ENCODE data around the gene ATRN. TPM values are rescaled to one million over a fixed set of nuclear protein-coding genes. Genes with fewer than 3 reads are reported as not detected.

Gene ATRN
- total RNA-seq, 1 experiment from 2014 or later = 41.4 TPM

- H3K4me1 Mint-ChIP-seq (ENCODE audit: low read depth, unreplicated experiment) = peaks cover 8% of the 10 kb centered on the region
- CTCF ChIA-PET = interaction anchor here (0.6 kb wide), 1 partner anchor 38 kb away, joined by 4 read pairs; no protein-coding TSS in a partner anchor
- no peak overlapping the region for H3K4me3 ChIP-seq (ENCODE audit: low read depth, low read length)
- POLR2A ChIA-PET = no interaction called here
- H3K4me1 ChIP-seq = peaks cover 8% of the 10 kb centered on the region
- peaks cover 4% of the 10 kb centered on the region; the same call in 1 of the 2 replicates for H3K9me3 ChIP-seq
- no peak overlapping the region for H3K27ac Mint-ChIP-seq (ENCODE audit: unreplicated experiment)
- no peaks in the 10 kb centered on the region for H3K36me3 Mint-ChIP-seq (ENCODE audit: insufficient read depth, unreplicated experiment)
- no TSS peak for BruUV-seq (replicated peaks)
- no peak for DNase-seq
- H3K9me3 Mint-ChIP-seq (ENCODE audit: unreplicated experiment) = peaks cover 15% of the 10 kb centered on the region
- no peak for TF ChIP-seq CTCF (IDR thresholded peaks at IDR 0.05; ENCODE audit: insufficient read depth in 1 of 2, low read depth in 1 of 2, low read length in 1 of 2, severe bottlenecking in 1 of 2, unreplicated experiment in 1 of 2)
- no peak overlapping the region for H3K4me3 Mint-ChIP-seq (ENCODE audit: unreplicated experiment)
- no peaks in the 10 kb centered on the region for H3K27me3 Mint-ChIP-seq (ENCODE audit: insufficient read depth, unreplicated experiment)
- no peaks in the 10 kb centered on the region for H3K36me3 ChIP-seq (ENCODE audit: control insufficient read depth, insufficient read depth, low read length)
- intact Hi-C loops (cut with micrococcal nuclease; ENCODE audit: unreplicated experiment) = no loop called here
- no peaks in the 10 kb centered on the region for H3K27me3 ChIP-seq (replicated peaks; ENCODE audit: control insufficient read depth, insufficient read depth, low read length)
These were observed 13.0 kb downstream of the ATRN start for GRCh38 chr20:3483784-3484183.

GRCh38 chr20:3485913-3486312 lies 15.1 kb downstream of the ATRN start:
- no peak overlapping the region for H3K27ac Mint-ChIP-seq (ENCODE audit: unreplicated experiment)
- intact Hi-C loops (cut with micrococcal nuclease; ENCODE audit: unreplicated experiment) = no loop called here

GRCh38 chr20:3486850-3487249 lies 16.0 kb downstream of the ATRN start:
- Histone ChIP-seq H3K36me3 (ENCODE audit: control insufficient read depth, insufficient read depth, low read length) (no peaks in the 10 kb centered on the region), H3K27me3 (replicated peaks; ENCODE audit: control insufficient read depth, insufficient read depth, low read length) (no peaks in the 10 kb centered on the region), H3K4me3 (ENCODE audit: low read depth, low read length) (no peak overlapping the region), H3K4me1 (peaks cover 20% of the 10 kb centered on the region), H3K9me3 (peaks cover 4% of the 10 kb centered on the region; the same call in 1 of the 2 replicates)
- H3K9me3 Mint-ChIP-seq (ENCODE audit: unreplicated experiment) = peaks cover 25% of the 10 kb centered on the region
- no TSS peak for BruUV-seq (replicated peaks)
- peak overlapping the region; percentile 33 for H3K27ac Mint-ChIP-seq (ENCODE audit: unreplicated experiment)
- CTCF ChIA-PET = no interaction called here
- peaks cover 7% of the 10 kb centered on the region for H3K36me3 Mint-ChIP-seq (ENCODE audit: insufficient read depth, unreplicated experiment)
- H3K4me1 Mint-ChIP-seq (ENCODE audit: low read depth, unreplicated experiment) = peaks cover 15% of the 10 kb centered on the region
- intact Hi-C loops (cut with micrococcal nuclease; ENCODE audit: unreplicated experiment) = no loop called here
- no peak for TF ChIP-seq CTCF (IDR thresholded peaks at IDR 0.05; ENCODE audit: insufficient read depth in 1 of 2, low read depth in 1 of 2, low read length in 1 of 2, severe bottlenecking in 1 of 2, unreplicated experiment in 1 of 2)
- POLR2A ChIA-PET = no interaction called here
- H3K27me3 Mint-ChIP-seq (ENCODE audit: insufficient read depth, unreplicated experiment) = no peaks in the 10 kb centered on the region
- H3K4me3 Mint-ChIP-seq (ENCODE audit: unreplicated experiment) = no peak overlapping the region
- DNase-seq = no peak

More at GRCh38 chr20:3485913-3486312, 15.1 kb downstream of the ATRN start:
- H3K36me3 ChIP-seq (ENCODE audit: control insufficient read depth, insufficient read depth, low read length) = no peaks in the 10 kb centered on the region
- ChIA-PET POLR2A (no interaction called here), CTCF (no interaction called here)
- H3K4me1 Mint-ChIP-seq (ENCODE audit: low read depth, unreplicated experiment) = peaks cover 15% of the 10 kb centered on the region
- no peaks in the 10 kb centered on the region for H3K27me3 ChIP-seq (replicated peaks; ENCODE audit: control insufficient read depth, insufficient read depth, low read length)
- no peaks in the 10 kb centered on the region for H3K27me3 Mint-ChIP-seq (ENCODE audit: insufficient read depth, unreplicated experiment)
- no TSS peak for BruUV-seq (replicated peaks)
- peaks cover 11% of the 10 kb centered on the region for H3K4me1 ChIP-seq
- H3K36me3 Mint-ChIP-seq (ENCODE audit: insufficient read depth, unreplicated experiment) = peaks cover 7% of the 10 kb centered on the region
- H3K9me3 Mint-ChIP-seq (ENCODE audit: unreplicated experiment) = peaks cover 25% of the 10 kb centered on the region
- no peak for DNase-seq
- H3K4me3 Mint-ChIP-seq (ENCODE audit: unreplicated experiment) = no peak overlapping the region
- no peak for TF ChIP-seq CTCF (IDR thresholded peaks at IDR 0.05; ENCODE audit: insufficient read depth in 1 of 2, low read depth in 1 of 2, low read length in 1 of 2, severe bottlenecking in 1 of 2, unreplicated experiment in 1 of 2)
- H3K9me3 ChIP-seq = peaks cover 4% of the 10 kb centered on the region; the same call in 1 of the 2 replicates
- H3K4me3 ChIP-seq (ENCODE audit: low read depth, low read length) = no peak overlapping the region

Measured in Caco-2 (cell line).